GM18868 (cell line): ENCODE measurements around the gene DLD.

Experiments used
- ATAC-seq: cut with Tn5 transposase; IDR thresholded peaks from one replicate; pipeline ENCODE4 v1.9.1; 2021; ENCODE audit warnings: mild to moderate bottlenecking, moderate library complexity; ENCODE audit not compliant: unreplicated experiment

DLD gene

DNA sequence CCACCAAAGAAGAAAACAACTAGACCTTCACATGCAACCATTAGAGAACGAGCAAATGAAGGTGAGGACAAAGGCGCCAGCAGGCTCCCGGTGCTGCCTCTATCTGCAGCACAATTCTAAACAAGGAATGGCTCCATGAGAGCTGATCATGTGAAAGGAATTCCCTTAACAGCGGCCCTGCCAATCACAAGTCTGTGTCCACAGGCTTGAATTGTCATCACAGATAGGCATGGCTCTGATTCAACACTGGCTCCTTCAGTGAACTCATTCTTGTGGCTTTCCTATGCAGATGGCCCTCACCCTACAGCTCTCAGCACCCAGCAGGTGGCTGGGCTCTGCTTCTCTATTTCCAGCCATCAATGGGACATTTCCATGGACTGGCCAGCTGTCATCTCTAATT lies 75.7 kb downstream of the DLD start:
- ATAC-seq: no peak

DNA sequence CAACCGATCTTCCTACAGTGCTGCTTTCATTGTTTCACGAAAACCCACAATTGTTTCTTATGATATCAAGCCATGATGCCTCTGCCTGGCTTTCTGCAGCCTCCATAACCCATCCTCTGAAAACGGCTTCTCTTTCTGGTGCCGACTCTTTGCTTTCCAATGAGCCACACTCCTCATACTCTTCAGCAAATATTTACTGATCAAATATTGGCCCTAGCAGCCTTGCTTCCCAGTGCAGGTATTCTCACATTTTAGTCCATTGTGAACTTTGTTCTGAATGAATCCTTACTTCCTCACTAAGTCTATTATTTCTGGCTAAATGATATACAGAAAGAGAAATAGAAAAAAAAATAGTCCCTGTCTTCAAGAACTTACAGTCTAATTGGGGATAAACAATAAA lies 76.4 kb downstream of the DLD start:
- ATAC-seq: no peak

DNA sequence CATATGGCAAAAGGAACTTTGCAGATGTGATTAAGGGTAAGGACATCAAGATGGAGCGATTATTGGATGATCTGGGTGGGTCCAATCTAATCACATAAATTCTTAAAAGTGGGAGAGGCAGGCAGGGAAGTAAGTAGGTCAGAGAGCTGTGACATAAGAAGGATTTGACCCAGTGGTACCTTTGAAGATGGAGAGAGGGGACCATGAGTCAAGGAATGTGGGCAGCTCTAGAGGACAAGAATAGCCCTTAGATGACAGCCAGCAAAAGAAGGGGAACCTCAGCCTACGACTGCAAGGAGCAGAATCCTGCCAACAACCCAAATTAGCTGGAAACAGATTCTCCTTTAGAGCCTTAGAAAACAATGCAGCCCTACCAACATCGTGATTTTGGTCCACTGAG lies 77.5 kb downstream of the DLD start:
- no peak for ATAC-seq

DNA sequence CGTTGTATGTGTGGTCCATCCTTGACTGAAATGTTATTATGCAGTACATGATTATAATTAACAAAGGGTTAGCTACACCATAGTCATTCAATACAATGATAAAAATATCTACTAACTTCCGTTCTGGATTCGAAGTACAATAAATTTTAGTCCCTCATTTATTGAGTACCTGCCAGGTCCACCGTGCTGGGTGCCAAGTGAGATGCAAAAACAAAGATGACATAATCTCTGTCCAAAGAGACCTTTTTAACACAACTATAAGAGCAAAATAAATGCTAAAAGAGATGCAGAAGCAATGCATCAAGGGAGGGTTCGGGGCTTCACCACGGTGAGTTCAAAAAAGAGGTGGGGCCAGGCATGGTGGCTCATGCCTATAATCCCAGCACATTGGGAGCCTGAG lies 78.9 kb downstream of the DLD start:
- no peak for ATAC-seq
